H7 (cell line): ENCODE data around the gene ZNF778. TPM values are rescaled to one million over a fixed set of nuclear protein-coding genes. Genes with fewer than 3 reads are reported as not detected.

ENCODE experiments used
- DNase-seq: peaks from one replicate; pipeline ENCODE4 v3.0.0; 2012
- H3K27me3 ChIP-seq: 2 replicates; pipeline ENCODE4 v1.6.0; 2011; ENCODE audit warnings: mild to moderate bottlenecking, low read length; ENCODE audit not compliant: control insufficient read depth, insufficient read depth
- H3K36me3 ChIP-seq: replicated peaks from 2 replicates; pipeline ENCODE4 v1.5.1; 2011; ENCODE audit warnings: low read length; ENCODE audit not compliant: control insufficient read depth, insufficient read depth
- H3K4me3 ChIP-seq: 2 replicates; pipeline ENCODE4 v1.5.1; 2011; ENCODE audit warnings: low read depth, mild to moderate bottlenecking, control low read depth, low read length, moderate library complexity; ENCODE audit not compliant: insufficient read depth
- total RNA-seq: library from RNA; depleted of rRNA; stranded (reverse); fragments of >200 nt; shearing (Covaris generic); gene quantifications from 2 replicates; pipeline ENCODE4 v1.2.3, GENCODE V29; 2014

ZNF778 gene
- total RNA-seq, 1 experiment from 2014 or later: 12.3 TPM

DNA sequence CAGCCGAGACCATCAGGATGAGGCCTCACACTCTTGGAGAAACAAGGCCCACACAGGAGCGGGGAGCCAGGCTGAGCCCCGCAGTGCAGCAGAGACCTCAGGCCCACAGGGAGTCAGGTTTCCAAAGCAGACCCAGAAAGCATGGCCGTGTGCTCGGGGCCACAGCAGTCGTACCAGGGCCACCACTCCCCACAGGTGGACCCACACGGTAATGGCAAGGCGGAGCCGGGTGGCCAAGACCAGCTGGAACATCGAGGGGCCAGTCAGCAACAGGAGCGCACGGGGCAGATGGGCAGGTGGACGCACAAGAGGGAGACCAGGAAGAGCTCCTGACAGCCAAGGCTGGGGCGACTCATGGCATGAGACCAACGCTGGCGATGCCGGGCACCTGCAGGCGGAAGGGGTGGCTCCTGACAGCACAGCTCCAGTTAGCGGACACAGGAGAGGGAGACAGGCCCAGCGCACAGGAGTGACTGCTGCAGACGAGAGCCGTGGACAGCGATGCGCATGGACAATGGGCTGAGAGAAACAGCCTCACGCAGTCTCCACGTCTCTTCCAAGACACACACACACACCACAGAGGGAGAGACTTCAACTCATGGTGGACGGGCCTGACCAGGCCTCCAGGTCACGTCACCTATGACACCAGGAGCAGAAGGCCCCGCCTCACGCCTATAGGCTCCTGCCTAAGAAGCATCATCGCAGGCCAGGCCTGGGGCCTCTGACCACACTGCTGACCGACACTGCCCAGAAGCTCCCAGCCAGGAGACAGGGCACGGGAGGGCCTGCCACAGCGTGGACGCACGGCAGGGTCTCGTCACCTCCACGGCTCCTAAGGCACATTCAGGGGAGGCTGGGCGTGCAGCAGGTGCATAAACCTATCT, 58.6 kb downstream of the ZNF778 start:
- H3K4me3 ChIP-seq: no peak overlapping the region
- H3K36me3 ChIP-seq: peaks cover 22% of the 10 kb centered on the region
- no peaks in the 10 kb centered on the region for H3K27me3 ChIP-seq
- DNase-seq: no peak

DNA sequence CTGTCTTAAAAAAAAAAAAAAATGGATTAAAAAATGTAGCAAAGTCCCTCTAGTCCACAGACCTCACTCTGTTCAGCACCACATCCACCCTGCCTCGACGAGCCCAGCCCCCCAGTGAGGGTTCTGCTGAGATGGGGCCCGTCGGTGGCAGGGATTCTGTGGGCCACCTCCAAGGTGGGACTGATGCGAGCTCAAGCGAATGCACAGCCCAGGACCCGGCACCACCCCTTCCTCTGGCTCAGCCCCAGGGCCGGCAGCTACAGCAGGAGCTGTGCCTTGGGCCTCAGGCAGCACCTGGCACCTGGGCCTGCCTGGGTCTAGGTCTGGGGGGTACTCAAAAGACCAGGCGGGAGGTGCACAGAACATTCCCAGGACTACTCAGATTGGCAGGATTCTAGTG, 59.5 kb downstream of the ZNF778 start:
- DNase-seq: no peak
- Histone ChIP-seq H3K27me3 (no peaks in the 10 kb centered on the region), H3K4me3 (no peak overlapping the region), H3K36me3 (peaks cover 22% of the 10 kb centered on the region)

DNA sequence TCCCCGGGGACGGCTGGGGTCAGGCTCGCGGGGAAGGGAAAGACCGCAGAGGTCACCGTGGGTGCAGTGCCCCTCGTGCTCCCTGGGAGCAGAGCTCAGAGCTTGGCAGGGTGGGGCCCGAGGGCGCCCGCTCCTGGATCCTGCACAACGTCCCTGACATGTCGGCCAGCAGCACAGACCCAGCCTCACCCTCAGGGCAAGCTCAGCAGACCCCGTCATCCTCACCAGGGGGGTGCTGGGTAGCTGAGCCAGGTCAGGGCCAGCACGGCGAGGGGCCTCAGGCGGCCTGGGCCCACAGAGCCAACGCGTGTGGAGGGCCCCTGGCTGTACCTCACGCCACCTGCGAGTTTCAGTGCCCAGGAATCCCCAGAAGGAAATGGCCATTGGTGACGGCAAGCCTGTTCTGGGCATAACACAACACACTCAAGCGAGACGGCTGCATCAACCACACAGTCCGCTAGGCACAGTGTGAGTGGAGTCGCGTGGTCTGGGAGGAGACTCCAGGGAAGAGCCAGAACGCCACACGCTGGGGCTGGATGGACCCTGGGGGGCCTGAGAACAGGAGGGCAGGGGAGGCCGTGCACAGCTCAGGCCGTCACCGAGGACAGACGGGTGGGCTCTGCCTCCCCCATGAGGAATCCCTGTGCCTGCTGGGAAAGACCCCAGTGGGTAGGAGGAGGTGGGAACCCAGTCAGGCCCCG, 60.3 kb downstream of the ZNF778 start:
- no peak for DNase-seq
- Histone ChIP-seq H3K27me3 (no peaks in the 10 kb centered on the region), H3K36me3 (peaks cover 23% of the 10 kb centered on the region), H3K4me3 (no peak overlapping the region)

DNA sequence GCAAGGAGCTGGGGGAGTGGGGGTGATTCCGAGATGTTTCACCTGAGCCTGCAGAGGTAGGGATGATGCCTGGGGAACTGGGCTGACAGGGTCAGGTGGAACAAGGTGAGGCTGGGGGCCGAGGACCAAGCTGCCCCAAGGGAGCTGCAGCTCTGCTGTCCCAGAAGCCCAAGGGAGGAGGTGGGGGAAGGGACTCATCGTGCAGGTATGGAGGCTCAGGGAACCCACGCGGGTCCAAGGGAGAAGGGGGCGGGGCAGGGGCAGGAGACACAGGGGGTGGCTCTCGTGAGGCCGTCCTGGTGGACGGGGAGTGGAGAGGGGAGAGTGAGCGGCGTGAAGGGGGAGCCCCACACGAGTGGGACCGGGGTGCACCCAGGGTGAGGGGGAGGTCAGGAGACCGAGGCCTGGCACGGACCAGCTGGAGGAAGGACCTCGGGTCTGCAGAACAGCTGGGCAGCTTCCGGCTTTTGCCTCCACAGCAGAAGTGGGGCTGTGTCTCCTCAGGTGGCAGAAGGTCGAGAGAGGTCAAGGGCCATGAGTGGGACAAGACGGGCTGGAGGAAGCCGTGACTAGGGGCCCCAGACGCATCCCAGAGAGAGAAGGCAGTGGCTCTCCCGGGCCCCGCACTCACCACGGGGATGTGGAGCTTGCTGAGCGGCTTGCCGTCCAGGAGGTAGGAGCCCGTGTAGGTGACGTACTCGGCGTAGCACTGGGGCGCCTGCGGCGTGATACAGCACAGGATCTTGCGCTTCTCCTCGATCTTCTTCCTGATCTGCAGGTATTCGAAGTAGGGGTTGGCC, 61.1 kb downstream of the ZNF778 start:
- no peaks in the 10 kb centered on the region for H3K27me3 ChIP-seq
- no peak for DNase-seq
- no peak overlapping the region for H3K4me3 ChIP-seq
- peaks cover 20% of the 10 kb centered on the region for H3K36me3 ChIP-seq

DNA sequence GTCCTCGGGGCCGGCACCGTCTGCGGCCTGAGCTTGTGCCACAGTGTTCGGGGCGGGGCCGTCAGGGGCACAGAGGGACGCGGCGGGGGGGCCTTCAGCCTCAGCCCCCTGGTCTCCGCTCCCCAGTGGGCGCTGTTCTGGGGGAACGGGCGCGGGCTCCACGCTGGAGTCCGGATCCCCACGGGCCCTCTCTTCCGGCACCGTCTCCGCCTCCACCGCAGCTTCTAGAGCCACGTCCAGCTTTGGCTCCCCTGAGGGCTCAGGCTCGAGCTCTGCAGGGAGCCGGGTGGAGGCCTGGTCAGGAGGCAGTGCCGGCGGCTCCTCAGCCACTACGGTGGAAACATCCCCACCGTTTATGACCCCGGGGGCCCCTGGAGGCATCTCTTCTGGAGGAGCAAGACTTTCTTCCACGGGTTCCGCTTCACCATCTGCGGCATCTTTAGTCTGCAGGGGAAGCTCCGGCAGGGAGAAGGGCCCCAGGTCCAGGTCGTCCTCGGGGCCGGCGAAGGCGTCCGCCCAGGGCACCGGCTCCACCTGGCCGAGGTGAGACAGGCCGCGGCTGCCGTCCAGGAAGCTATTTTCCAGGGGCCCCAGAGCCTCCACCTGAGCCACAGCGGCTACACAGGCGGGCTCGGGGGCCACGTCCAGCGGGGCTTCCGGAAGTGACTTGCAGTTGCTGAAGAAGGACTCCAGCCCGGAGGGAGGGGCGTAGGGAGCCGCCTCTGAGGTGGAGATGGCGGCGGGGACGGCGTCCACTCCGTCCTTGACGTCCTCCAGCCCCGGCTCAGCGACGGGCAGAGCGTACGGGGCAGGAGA, 62.4 kb downstream of the ZNF778 start:
- peaks cover 19% of the 10 kb centered on the region for H3K36me3 ChIP-seq
- no peak overlapping the region for H3K4me3 ChIP-seq
- no peak for DNase-seq
- H3K27me3 ChIP-seq: no peaks in the 10 kb centered on the region

DNA sequence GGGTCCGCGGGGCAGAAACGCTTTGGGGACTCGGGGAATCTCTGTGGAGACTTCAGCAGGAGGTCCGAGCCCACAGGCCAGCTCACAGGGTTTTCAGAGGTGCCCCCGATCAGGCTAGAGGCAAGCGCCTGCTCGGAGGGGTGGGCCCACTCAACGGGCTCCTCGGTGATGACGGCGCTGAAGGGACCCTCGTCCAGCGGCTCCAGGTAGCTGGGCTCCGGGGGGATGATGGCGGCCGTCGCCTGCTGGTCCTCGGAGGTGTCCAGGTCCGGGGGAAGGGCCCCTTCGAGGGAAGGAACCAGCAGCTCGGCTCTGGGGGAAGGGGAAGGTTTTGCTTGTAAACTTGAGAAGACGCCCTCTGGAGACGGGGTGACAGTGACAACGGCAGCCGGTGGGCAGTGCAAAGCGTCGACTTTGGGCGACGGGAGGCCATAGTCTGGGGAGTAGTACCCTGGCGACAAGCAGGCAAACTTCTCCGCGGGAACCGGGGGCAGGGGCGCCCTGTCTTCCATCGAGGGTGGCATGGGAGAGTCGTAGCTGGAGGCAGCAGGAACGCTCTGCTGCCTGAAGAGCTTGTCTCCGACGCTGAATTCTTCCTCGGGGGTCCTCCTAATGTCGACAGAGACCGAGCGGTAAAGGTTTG, 63.2 kb downstream of the ZNF778 start:
- Histone ChIP-seq H3K4me3 (no peak overlapping the region), H3K27me3 (no peaks in the 10 kb centered on the region), H3K36me3 (peaks cover 22% of the 10 kb centered on the region)
- no peak for DNase-seq

DNA sequence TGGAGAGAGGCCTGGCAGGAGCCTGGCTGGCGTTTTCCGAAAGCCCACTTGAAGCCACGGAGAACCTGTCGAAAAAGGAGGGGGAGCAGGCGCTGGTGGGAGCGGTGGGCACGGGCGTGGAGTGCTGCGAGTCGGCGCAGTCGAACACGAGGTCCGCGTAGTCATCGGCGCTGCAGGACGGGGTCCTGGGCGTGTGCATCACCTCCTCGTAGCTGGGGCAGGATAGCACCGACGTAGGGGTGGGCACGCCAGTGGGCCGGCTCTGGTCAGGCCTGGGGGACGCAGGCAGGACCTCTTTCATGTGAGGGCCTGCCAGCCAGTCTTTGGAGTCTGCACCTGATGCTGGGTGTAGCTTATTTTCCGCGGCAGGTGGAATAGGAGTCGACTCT, 63.7 kb downstream of the ZNF778 start:
- no peak for DNase-seq
- Histone ChIP-seq H3K27me3 (no peaks in the 10 kb centered on the region), H3K4me3 (no peak overlapping the region), H3K36me3 (peaks cover 26% of the 10 kb centered on the region)

DNA sequence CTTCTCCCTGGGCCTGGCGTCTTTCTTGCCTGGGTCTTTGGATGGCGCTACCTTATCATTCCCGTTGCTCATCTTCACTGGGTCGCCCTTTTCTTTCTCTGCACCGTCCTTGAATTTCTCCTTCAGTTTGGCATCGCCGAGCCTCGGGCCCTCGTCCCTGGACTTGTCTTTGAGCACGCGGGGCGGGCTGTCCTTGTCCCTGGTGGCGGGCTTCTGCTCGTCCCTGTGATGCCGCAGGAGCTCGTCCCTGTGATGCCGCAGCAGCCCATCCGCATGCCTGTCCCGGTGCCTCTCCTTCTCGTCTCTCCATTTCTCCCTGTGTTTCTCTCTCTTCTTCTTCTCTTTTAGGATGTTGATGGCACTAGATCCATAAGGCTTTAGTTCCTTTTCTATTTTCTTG, 64.3 kb downstream of the ZNF778 start:
- Histone ChIP-seq H3K36me3 (peaks cover 31% of the 10 kb centered on the region), H3K27me3 (no peaks in the 10 kb centered on the region), H3K4me3 (no peak overlapping the region)
- DNase-seq: no peak

DNA sequence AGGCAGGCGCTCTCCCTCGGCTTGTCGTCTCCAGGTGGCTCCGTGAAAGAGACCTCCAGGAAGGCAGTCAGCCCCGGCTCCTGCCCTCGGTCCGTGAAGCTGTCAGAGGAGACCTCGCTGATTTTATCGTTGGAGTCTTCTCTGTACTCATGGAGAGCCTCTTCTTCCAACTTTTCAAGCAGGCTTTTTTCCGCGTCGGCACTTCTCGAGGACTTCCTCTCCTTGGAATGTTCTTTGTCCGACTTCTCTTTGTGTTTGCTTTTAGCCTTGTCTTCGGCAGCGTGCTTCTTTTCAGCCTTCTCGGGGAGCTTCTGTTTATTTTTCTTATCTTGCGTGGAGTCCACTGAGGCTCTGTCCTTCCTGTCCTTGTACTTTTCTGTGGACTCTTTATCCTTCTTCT, 65.0 kb downstream of the ZNF778 start:
- Histone ChIP-seq H3K36me3 (peaks cover 35% of the 10 kb centered on the region), H3K27me3 (no peaks in the 10 kb centered on the region), H3K4me3 (no peak overlapping the region)
- no peak for DNase-seq

DNA sequence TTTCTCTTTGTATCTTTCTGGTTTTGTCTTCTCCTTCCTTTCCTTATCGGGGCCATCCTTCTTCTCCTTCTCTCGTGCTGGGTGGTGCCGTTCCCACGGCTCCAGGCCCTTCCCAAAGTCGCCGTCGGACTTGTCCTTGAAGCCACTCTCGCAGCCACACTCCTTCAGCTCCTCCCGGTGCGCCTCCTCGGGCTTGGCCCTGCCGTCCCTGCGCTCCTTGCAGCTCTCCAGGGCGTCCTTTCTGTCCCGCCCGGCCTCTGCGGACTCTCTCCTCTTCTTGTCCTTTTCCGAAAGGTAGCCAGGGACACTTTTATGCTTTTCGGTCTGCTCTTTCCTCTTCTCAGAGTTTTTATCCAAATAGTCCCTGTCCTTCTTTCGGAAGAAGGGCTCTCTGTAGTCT, 65.9 kb downstream of the ZNF778 start:
- Histone ChIP-seq H3K27me3 (no peaks in the 10 kb centered on the region), H3K4me3 (no peak overlapping the region), H3K36me3 (peaks cover 41% of the 10 kb centered on the region)
- DNase-seq: no peak

DNA sequence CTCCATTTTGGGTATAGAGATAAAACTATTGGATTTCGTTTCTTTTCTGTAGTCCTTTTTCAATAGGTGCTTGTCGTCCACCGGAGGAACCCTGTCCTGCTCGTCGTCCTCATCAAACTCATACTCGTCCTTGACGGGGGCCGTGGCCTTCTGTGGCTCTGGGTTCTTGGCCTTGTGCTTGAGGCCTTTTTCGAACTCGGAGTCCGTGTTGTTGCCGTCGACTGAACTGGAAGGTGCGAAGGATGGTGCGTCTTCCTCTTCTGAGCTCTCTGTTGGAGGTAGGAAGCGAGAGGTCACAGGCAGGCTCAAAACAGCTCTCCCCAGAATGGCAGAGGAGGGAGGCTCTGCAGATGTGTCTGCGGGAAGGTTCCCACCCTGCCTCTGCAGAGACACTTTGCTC, 67.9 kb downstream of the ZNF778 start:
- Histone ChIP-seq H3K36me3 (peaks cover 43% of the 10 kb centered on the region), H3K27me3 (no peaks in the 10 kb centered on the region), H3K4me3 (no peak overlapping the region)
- no peak for DNase-seq

DNA sequence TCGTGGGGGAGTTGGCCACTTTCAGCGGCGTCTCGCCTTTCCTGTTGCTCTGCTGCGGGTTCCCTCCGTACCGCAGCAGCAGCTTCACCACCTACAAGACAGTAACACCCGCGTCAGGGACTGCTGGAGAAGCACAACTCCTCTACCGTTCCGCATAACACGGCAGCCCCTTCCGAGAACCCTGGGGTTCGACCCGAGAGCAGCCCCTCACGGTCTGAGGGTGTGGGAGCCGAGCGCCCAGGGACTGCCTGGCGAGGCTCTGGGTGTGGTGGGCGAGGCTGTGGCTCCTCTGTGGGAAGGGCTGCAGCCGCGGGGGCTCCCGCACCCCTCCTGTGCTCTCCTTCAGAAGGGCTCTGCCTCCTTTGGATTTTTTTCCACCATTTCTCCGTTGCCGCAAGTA, 68.6 kb downstream of the ZNF778 start:
- Histone ChIP-seq H3K4me3 (no peak overlapping the region), H3K36me3 (peaks cover 41% of the 10 kb centered on the region), H3K27me3 (no peaks in the 10 kb centered on the region)
- no peak for DNase-seq
